ENCODE data around the gene SPEF2. TPM values are rescaled to one million over a fixed set of nuclear protein-coding genes. Genes with fewer than 3 reads are reported as not detected.

SPEF2 gene
- total and polyA plus RNA-seq, 9 of the 15 experiments (the other 6 are each of a cell fraction or from before 2014, with no cell fraction given): 0.11 to 0.62 (median 0.20) TPM; not detected in 2

DNA sequence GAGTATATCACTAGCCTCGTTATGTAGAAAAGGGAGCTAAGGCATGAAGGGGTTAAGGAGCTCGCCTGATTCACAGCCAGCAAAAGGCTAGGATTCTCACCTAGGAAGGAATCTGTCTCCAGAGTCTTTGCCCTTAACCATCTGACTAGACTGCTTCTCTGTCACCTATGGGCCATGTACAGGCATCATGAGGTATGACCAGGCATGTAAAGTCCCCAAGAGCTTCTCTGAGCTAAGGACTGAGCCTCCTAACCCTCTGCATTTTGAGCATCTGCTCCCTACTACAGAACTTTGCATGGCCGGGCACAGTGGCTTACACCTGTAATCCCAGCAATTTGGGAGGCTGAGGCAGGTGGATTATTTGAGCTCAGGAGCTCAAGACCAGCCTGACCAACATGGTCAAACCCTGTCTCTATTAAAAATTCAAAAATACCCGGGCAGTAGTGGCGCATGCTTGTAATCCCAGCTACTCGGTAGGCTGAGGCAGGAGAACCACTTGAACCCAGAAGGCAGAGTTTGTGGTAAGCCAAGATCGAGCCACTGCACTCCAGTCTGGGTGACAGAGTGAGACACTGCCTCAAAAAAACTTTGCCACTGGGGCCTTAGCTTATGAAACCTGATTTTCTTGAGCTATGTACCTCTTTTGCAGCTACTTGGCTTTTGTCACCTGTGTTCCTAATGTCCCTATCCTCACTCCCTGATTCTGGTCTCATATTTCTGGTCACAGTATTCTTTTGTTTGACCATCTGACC, 205.9 kb downstream of the SPEF2 start:
- Histone ChIP-seq H4K20me1 (replicated peaks; ENCODE audit: control insufficient read depth, insufficient read depth, low read length) (no peaks in the 10 kb centered on the region), H3K4me2 (ENCODE audit: insufficient read depth, low read length) (no peak overlapping the region), H3K27ac (ENCODE audit: extremely low read depth, low read depth, low read length) (no peak overlapping the region), H3K9me1 (ENCODE audit: control insufficient read depth, insufficient read depth, low read length) (no peaks in the 10 kb centered on the region), H3K4me1 (replicated peaks in 1 of 2; ENCODE audit: control insufficient read depth in 2 of 2, insufficient read depth in 2 of 2, low read length in 2 of 2) (no peaks in the 10 kb centered on the region), H3K79me2 (ENCODE audit: control insufficient read depth, insufficient read depth, low read length) (no peaks in the 10 kb centered on the region), H3K27me3 (ENCODE audit: control insufficient read depth in 2 of 2, insufficient read depth in 2 of 2, low read length in 2 of 2) (no peaks in the 10 kb centered on the region), H3K36me3 (ENCODE audit: control insufficient read depth, insufficient read depth, low read length) (no peaks in the 10 kb centered on the region), H2AFZ (ENCODE audit: low read depth, low read length) (no peak overlapping the region), H3K9me3 (replicated peaks; ENCODE audit: control insufficient read depth, insufficient read depth, low read depth, low read length) (no peaks in the 10 kb centered on the region), H3K4me3 (no peak overlapping the region), H3K9ac (ENCODE audit: insufficient read depth in 1 of 2, low read depth in 2 of 2, low read length in 2 of 2) (no peak overlapping the region)
- intact Hi-C loops (cut with micrococcal nuclease): no loop called here
- BruUV-seq (replicated peaks): no TSS peak
- under 1% methylated on average over 7 of the region's 7 CpGs for WGBS (ENCODE audit: insufficient coverage, low coverage, missing lambda C conversion rate)
- DNase-seq (ENCODE audit: extremely low read depth in 1 of 4, low spot score in 3 of 4) (no peak), FAIRE-seq (no peak), ATAC-seq (no peak)
- CTCF ChIA-PET (ENCODE audit: low intra/inter-chr PET ratio): no interaction called here
- POLR2A ChIA-PET: interaction anchor here (0.6 to 0.7 kb wide), 3 partner anchors 44 to 1735 kb away, joined by 3 to 4 read pairs (median 3); no protein-coding TSS in a partner anchor
- TF ChIP-seq ETS2 (tag; IDR thresholded peaks at IDR 0.05; ENCODE audit: borderline replicate concordance, poor library complexity, severe bottlenecking): no peak
- no peak for TF ChIP-seq ZBTB7A (IDR thresholded peaks at IDR 0.05; ENCODE audit: borderline replicate concordance, control insufficient read depth, low read depth, low read length)
- no peak for TF ChIP-seq MAX (CRISPR knock-in tag; IDR thresholded peaks at IDR 0.05)
- TF ChIP-seq RFX1 (IDR thresholded peaks at IDR 0.05): no peak
- in situ Hi-C loops (cut with MboI): no loop called here

DNA sequence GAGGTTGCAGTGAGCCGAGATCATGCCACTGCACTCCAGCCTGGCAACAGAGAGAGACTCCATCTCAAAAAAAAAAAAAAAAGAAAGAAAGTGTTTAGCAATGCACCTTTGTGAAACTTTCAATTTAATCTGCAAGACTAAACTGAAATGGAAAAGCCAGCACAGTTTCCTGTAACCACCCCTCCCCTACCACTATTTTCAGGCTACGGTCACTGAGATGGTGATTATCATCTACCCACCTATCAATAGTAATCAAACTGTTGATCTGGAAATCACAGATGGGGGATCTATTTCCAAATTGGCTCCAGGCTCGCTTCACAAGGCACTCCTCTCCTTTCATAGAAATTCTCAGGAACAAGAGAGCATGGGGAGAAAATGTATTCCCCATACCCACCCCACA, 208.4 kb downstream of the SPEF2 start:
- in situ Hi-C loops (cut with MboI) (no loop called here), intact Hi-C loops (cut with micrococcal nuclease) (no loop called here)
- no peaks in the 10 kb centered on the region for H3K27me3 ChIP-seq (ENCODE audit: control insufficient read depth in 2 of 2, insufficient read depth in 2 of 2, low read length in 2 of 2)
- no peak overlapping the region for H3K9ac ChIP-seq (ENCODE audit: insufficient read depth in 1 of 2, low read depth in 2 of 2, low read length in 2 of 2)
- 0% methylated on average over 3 of the region's 3 CpGs for WGBS (ENCODE audit: insufficient coverage, low coverage, missing lambda C conversion rate)
- no peak for TF ChIP-seq FOXJ3 (CRISPR knock-in tag; IDR thresholded peaks at IDR 0.05)
- no peak overlapping the region for H3K4me3 ChIP-seq
- no TSS peak for BruUV-seq (replicated peaks)
- H3K27ac ChIP-seq (ENCODE audit: extremely low read depth, low read depth, low read length): no peak overlapping the region
- POLR2A ChIA-PET: interaction anchor here (0.8 kb wide), 1 partner anchor 9 kb away, joined by 3 read pairs; no protein-coding TSS in a partner anchor
- no peaks in the 10 kb centered on the region for H3K9me3 ChIP-seq (replicated peaks; ENCODE audit: control insufficient read depth, insufficient read depth, low read depth, low read length)
- no peaks in the 10 kb centered on the region for H3K9me1 ChIP-seq (ENCODE audit: control insufficient read depth, insufficient read depth, low read length)
- no peaks in the 10 kb centered on the region for H3K79me2 ChIP-seq (ENCODE audit: control insufficient read depth, insufficient read depth, low read length)
- no peaks in the 10 kb centered on the region for H4K20me1 ChIP-seq (replicated peaks; ENCODE audit: control insufficient read depth, insufficient read depth, low read length)
- H3K36me3 ChIP-seq (ENCODE audit: control insufficient read depth, insufficient read depth, low read length): no peaks in the 10 kb centered on the region
- H3K4me2 ChIP-seq (ENCODE audit: insufficient read depth, low read length): no peak overlapping the region
- no peak overlapping the region for H2AFZ ChIP-seq (ENCODE audit: low read depth, low read length)
- DNase-seq (ENCODE audit: extremely low read depth in 1 of 4, low spot score in 3 of 4) (no peak), FAIRE-seq (no peak), ATAC-seq (no peak)
- CTCF ChIA-PET (ENCODE audit: low intra/inter-chr PET ratio): no interaction called here
- H3K4me1 ChIP-seq (replicated peaks in 1 of 2; ENCODE audit: control insufficient read depth in 2 of 2, insufficient read depth in 2 of 2, low read length in 2 of 2): no peaks in the 10 kb centered on the region
